IPS-20b (cell line): ENCODE measurements around the gene MRPL27.

Experiments used
- H3K27ac ChIP-seq: one replicate; pipeline ENCODE4 v1.5.1; 2013; ENCODE audit warnings: low read length
- H3K27me3 ChIP-seq: 2 replicates; pipeline ENCODE4 v1.6.1; 2013; ENCODE audit warnings: mild to moderate bottlenecking, low read length, inconsistent platforms; ENCODE audit not compliant: insufficient read depth
- H3K36me3 ChIP-seq: 2 replicates; pipeline ENCODE4 v1.6.1; 2013; ENCODE audit warnings: low read depth, mild to moderate bottlenecking, inconsistent platforms, low read length, moderate library complexity; ENCODE audit not compliant: insufficient read depth
- H3K4me1 ChIP-seq: 2 replicates; pipeline ENCODE4 v1.6.1; 2013; ENCODE audit warnings: mild to moderate bottlenecking, control low read depth, inconsistent platforms, low read length, moderate library complexity; ENCODE audit not compliant: insufficient read depth
- H3K4me3 ChIP-seq: 2 replicates; pipeline ENCODE4 v1.5.1; 2013; ENCODE audit warnings: mild to moderate bottlenecking, low read length, inconsistent platforms
- H3K9ac ChIP-seq: 2 replicates; pipeline ENCODE4 v1.6.1; 2013; ENCODE audit warnings: low read depth, mild to moderate bottlenecking, inconsistent platforms, low read length, moderate library complexity
- H3K9me3 ChIP-seq: 2 replicates; pipeline ENCODE4 v1.6.1; 2013; ENCODE audit warnings: mild to moderate bottlenecking, low read depth, low read length, inconsistent platforms; ENCODE audit not compliant: insufficient read depth

Gene MRPL27

DNA sequence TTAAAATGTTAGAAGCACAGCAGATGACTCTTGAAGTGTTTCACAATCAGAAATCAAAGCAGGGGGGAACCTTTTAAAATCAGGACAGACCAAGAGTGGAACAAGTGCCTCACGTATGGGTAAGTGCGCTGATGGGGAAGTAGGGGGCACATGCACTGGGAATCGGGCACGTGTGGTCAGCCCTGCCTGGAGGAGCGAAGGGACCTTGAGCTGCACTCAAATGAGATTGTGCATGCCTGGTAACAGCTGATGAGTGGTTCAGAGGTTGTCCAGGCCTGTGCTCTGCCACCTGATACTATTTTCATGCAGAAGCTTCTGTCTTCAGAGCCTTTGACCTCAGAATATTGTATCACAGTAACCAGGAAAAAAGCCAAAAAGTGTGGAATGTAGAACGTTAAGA lies 40.8 kb downstream of the MRPL27 start:
- no peak overlapping the region for H3K27ac ChIP-seq
- no peaks in the 10 kb centered on the region for H3K4me1 ChIP-seq

DNA sequence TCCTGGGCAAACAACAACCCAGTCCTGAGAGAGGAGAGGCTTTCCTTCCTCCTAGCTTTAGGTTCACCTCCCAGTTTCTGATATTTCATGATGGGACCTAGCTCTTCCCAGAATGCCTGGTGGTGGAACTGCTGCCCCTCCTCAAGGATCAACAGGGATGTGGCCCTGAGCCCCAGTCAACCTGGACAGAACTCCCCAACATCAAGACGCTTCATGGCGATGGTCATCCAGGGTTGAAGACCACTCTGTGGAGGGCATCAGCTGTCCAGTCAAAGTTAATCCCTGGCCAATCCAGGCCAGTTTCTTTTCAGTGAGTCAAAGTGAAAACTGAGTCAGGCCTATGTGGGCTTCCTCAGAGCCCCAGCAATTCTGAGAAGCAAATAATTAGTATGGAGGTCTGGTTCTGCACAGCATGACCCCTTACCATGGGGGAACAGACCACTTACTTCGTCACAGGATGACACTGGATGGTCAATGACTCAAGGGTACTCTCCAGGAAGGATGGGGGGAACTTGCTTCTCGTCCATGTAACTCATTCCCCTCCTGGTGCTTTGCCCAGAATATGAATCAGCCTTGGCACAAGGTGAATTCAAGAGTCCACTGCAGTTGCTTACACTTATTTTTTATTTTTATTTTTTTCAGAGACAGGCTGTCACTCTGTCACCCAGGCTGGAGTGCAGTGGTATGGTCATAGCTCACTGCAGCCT lies 41.7 kb downstream of the MRPL27 start:
- H3K27ac ChIP-seq = no peak overlapping the region
- H3K27me3 ChIP-seq = no peaks in the 10 kb centered on the region
- no peak overlapping the region for H3K9ac ChIP-seq
- H3K9me3 ChIP-seq = no peaks in the 10 kb centered on the region
- no peak overlapping the region for H3K4me3 ChIP-seq
- no peaks in the 10 kb centered on the region for H3K4me1 ChIP-seq
- no peaks in the 10 kb centered on the region for H3K36me3 ChIP-seq

More for the DNA sequence above, 40.8 kb downstream of the MRPL27 start:
- H3K9ac ChIP-seq = no peak overlapping the region
- H3K36me3 ChIP-seq = no peaks in the 10 kb centered on the region
- H3K27me3 ChIP-seq = no peaks in the 10 kb centered on the region
- H3K9me3 ChIP-seq = no peaks in the 10 kb centered on the region
- H3K4me3 ChIP-seq = no peak overlapping the region

DNA sequence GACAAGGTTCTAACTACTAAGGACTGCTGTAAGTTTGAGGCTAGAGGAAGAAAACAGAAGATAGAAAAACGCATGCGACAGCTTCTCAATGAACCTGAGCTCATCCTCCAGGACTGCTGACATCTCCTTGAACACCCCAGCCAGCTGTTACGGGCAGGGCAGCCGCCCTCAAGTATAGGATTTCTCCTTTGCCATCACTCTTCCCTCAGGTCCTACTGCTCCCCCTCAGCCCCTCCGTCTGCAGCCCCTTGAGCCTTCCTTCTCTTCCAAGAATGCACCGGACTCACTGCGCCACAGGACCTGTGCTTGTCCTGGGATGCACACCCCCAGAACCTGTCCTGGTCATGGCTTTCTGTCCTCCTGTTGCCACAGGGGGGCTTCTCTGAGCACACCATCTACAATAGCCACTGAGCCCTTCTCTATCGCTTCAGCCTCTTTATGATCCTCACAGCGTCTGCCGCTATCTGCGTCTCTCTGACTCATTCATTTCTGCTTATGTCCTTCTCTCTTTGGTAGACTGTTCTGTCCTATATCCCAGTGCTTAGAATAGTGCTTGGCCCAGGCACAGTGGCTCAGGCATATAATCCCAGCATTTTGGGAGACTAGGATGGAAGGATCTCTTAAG lies 42.7 kb downstream of the MRPL27 start:
- no peaks in the 10 kb centered on the region for H3K27me3 ChIP-seq
- H3K27ac ChIP-seq = no peak overlapping the region
- no peak overlapping the region for H3K9ac ChIP-seq
- H3K4me1 ChIP-seq = no peaks in the 10 kb centered on the region
- no peaks in the 10 kb centered on the region for H3K36me3 ChIP-seq
- H3K9me3 ChIP-seq = no peaks in the 10 kb centered on the region
- no peak overlapping the region for H3K4me3 ChIP-seq

DNA sequence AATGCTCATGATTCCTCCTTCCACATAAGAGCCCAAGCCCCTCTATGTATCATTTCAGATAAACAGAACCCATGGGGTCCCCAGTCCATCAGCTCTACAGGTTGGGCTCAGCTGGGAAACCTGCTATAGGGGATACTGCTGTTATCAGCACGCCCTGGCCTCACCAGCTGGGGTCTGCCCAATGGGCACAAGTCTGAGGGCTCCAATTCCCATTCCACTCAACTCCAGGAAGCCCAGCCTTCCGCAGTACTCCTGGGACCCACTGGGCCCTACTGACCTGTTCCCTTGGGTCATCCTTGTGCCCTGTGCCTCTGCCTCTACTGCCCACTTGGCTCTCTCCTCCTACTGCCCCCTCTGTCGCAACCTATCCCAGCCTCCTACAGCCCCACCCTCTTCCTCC lies 43.3 kb downstream of the MRPL27 start:
- Histone ChIP-seq H3K9me3 (no peaks in the 10 kb centered on the region), H3K4me1 (no peaks in the 10 kb centered on the region), H3K27me3 (no peaks in the 10 kb centered on the region)

DNA sequence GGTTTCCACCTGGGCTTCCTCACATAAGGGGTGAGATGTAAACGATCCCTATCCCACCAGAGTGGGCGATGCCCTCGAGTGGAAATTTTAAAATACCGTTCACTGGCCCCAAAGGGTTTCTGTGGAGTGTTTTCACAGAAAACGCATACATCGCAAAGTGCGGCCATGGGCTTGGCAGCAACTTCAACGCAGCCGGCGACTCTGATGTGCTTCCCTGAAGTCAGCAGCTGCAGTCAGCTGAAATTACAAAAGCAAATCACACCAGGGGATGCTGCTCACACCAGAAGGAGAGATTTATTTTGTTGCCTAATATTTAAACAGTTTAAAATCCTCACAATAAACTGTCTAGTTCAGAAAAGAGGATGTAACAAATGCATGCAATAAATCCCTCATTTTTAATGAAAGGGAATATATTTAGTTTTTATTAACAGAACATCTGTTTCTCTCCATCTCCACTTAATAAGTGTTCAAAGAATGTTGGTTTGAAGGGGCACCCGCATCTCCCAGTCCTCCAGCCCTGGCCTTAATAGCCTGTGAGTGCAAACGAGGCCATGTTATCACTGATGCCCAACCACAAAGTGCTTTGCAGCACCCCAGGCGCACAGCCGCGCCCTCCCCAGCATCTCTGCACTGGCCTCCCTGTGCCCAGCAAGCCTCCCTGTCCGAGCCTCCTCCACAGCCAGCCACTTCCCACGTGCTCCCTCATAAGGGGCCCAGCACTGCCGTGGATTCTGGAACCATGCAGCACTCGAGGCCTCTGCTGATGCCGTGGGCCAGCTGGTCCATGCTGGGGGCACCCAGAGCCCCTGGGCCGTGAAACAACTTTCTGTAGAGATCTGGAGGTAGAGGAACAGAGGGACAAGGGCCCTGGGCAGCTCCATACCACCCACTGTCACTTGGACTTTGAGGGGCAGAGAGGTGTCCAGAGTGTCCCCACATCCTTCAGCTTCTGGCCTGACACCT lies 44.3 kb downstream of the MRPL27 start:
- Histone ChIP-seq H3K27me3 (no peaks in the 10 kb centered on the region), H3K36me3 (no peaks in the 10 kb centered on the region), H3K27ac (no peak overlapping the region), H3K4me1 (no peaks in the 10 kb centered on the region), H3K9ac (no peak overlapping the region), H3K9me3 (no peaks in the 10 kb centered on the region), H3K4me3 (no peak overlapping the region)

More for the DNA sequence above, 43.3 kb downstream of the MRPL27 start:
- no peak overlapping the region for H3K9ac ChIP-seq
- H3K4me3 ChIP-seq = no peak overlapping the region
- no peak overlapping the region for H3K27ac ChIP-seq
- no peaks in the 10 kb centered on the region for H3K36me3 ChIP-seq

DNA sequence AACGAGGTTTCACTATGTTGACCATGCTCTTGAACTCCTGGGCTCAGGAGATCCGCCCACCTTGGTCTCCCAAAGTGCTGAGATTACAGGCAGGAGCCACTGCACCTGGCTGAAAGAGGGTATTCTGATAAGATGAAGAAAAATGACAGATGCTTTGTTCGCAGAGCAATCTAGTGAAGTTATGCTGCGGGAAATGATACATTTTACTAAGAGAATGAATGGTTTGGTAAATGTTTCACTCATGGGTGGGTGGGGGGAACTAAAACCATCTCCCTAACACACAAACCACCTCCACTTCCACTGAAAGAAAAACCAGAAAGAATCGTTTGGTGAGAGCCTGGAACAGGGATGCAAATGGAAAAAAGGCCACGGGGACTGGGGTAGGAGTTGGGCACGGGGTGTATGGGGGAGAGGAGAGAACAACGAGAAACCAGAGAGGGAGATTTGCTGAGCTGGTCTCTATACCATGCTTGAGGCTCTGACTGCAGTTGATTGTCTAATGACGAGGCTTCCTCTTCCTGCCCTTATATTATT lies 46.1 kb downstream of the MRPL27 start:
- no peak overlapping the region for H3K4me3 ChIP-seq
- no peaks in the 10 kb centered on the region for H3K36me3 ChIP-seq
- H3K4me1 ChIP-seq = no peaks in the 10 kb centered on the region
- H3K9ac ChIP-seq = no peak overlapping the region
- H3K27ac ChIP-seq = no peak overlapping the region
- no peaks in the 10 kb centered on the region for H3K9me3 ChIP-seq
- no peaks in the 10 kb centered on the region for H3K27me3 ChIP-seq

DNA sequence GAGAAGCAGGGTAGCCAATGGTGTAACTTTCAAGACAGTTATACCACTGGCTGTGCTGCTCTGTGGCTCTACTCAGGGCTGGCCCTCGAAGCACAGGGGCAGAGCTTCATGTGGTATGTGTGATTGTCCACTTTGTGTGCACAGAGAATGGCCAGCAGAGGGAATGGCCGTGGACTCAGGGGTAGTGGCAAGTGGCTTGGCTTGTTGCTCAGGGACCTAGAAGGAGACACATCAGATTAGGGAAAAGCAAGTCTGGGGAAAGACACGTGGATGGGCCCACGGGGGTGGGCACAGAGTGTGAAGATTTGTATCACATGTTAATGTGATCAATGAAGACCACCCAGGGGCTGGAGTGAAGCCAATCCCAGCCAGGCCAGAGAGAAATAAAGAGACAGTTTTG lies 47.1 kb downstream of the MRPL27 start:
- Histone ChIP-seq H3K9me3 (no peaks in the 10 kb centered on the region), H3K9ac (no peak overlapping the region), H3K4me1 (no peaks in the 10 kb centered on the region), H3K4me3 (no peak overlapping the region), H3K36me3 (no peaks in the 10 kb centered on the region), H3K27me3 (no peaks in the 10 kb centered on the region), H3K27ac (no peak overlapping the region)

DNA sequence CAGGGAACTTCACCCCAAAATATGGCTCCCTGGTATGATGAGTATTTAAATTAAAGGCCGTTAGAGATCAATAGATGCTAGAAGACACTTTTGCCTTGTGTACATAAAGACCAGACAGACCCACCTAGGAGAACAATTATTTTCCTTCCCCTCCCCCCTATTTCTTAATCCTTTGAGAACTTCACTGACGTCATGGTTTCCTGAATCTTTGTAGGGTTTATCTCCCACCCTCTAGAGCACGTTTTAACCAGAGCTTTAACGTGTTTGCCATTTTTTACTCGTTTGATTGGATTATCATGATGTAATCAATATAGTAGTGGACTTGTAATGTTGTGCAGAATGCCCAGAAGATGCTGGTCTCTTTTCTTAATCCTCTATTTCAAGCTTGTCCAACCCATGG lies 49.9 kb downstream of the MRPL27 start:
- no peaks in the 10 kb centered on the region for H3K36me3 ChIP-seq
- H3K27ac ChIP-seq = no peak overlapping the region
- H3K27me3 ChIP-seq = no peaks in the 10 kb centered on the region
- no peak overlapping the region for H3K9ac ChIP-seq
- H3K4me1 ChIP-seq = peaks cover 11% of the 10 kb centered on the region; the same call in 1 of the 2 replicates
- no peaks in the 10 kb centered on the region for H3K9me3 ChIP-seq
- no peak overlapping the region for H3K4me3 ChIP-seq

DNA sequence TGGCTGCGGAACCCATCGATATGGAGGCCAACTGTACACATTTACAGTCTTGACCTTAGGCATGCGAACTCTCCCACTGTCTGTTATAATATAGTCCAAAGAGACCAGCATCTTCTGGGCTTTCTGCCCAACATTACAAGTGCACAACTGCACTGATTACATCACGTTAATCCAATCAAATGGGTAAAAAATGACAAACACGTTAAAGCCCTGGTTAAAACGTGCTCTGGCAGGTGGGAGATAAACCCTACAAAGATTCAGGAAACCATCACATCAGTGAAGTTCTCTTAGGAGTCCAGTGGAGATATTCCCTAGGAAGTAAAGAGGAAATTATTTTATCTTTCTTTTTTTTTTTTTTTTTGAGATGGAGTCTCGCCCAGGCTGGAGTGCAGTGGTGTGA lies 50.7 kb downstream of the MRPL27 start:
- no peaks in the 10 kb centered on the region for H3K27me3 ChIP-seq
- no peak overlapping the region for H3K27ac ChIP-seq
- H3K9me3 ChIP-seq = no peaks in the 10 kb centered on the region
- peaks cover 11% of the 10 kb centered on the region; the same call in 1 of the 2 replicates for H3K4me1 ChIP-seq
- no peak overlapping the region for H3K9ac ChIP-seq
- no peak overlapping the region for H3K4me3 ChIP-seq
- no peaks in the 10 kb centered on the region for H3K36me3 ChIP-seq

DNA sequence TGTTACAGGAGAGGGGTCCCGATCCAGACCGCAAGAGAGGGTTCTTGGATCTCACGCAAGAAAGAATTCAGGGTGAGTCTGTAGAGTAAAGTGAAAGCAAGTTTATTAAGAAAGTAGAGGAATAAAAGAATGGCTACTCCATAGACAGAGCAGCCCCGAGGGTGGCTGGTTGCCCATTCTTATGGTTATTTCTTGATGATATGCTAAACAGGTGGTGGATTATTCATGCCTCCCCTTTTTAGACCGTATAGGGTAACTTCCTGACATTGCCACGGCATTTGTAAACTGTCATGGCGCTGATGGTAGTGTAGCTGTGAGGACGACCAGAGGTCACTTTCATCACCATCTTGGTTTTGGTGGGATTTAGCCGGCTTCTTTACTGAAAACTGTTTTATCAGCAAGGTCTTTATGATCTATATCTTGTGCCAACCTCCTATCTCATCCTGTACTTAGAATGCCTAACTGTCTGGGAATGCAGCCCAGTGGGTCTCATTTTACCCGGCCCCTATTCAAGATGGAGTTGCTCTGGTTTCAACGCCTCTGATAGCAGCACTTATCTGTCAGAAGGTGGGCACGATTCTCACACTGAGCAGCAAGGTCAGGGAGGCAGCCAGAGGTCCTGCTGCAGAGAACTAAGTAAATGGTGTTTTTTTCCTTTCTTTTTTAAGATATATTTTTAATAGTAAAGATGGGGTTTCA lies 53.5 kb downstream of the MRPL27 start:
- Histone ChIP-seq H3K27ac (no peak overlapping the region), H3K9me3 (no peaks in the 10 kb centered on the region; the same call in 1 of the 2 replicates), H3K4me3 (no peak overlapping the region), H3K9ac (no peak overlapping the region), H3K4me1 (peaks cover 11% of the 10 kb centered on the region; the same call in 1 of the 2 replicates), H3K36me3 (no peaks in the 10 kb centered on the region), H3K27me3 (no peaks in the 10 kb centered on the region)
